Immature natural killer cell (primary cell): Measurements from ENCODE around the gene SNTG2. TPM values are rescaled to one million over a fixed set of nuclear protein-coding genes. Genes with fewer than 3 reads are reported as not detected.
"Not testable (repeated sequence)": the region's sequence is repeated elsewhere in the genome, so short reads cannot be mapped to it uniquely, and the experiment has no call there.

Experiments used
- DNase-seq, 3 donors: peaks; one replicate each; pipeline ENCODE4 v3.0.0; 2022; ENCODE audit warnings: mixed read lengths in 1 of 3
- H3K27ac Mint-ChIP-seq, 6 donors: one replicate each; pipeline ENCODE4 v1.8.0; 2020; ENCODE audit warnings: mixed read lengths in 6 of 6, mild to moderate bottlenecking in 5 of 6, inconsistent platforms in 4 of 6, moderate library complexity in 3 of 6
- H3K27me3 Mint-ChIP-seq, 3 donors: one replicate each; pipeline ENCODE4 v1.8.0; 2020 to 2021; ENCODE audit warnings: low read depth in 3 of 3, mild to moderate bottlenecking in 3 of 3, mixed read lengths in 3 of 3, moderate library complexity in 3 of 3, inconsistent platforms in 1 of 3
- H3K36me3 Mint-ChIP-seq, 3 donors: one replicate each; pipeline ENCODE4 v1.8.0; 2020; ENCODE audit warnings: mixed read lengths in 3 of 3, inconsistent platforms in 2 of 3, mild to moderate bottlenecking in 2 of 3
- H3K4me1 Mint-ChIP-seq, 2 donors: one replicate each; pipeline ENCODE4 v1.8.0; 2020; ENCODE audit warnings: inconsistent platforms in 2 of 2, mild to moderate bottlenecking in 2 of 2, mixed read lengths in 2 of 2, moderate library complexity in 1 of 2
- H3K4me3 Mint-ChIP-seq, 5 donors: one replicate each; pipeline ENCODE4 v1.8.0; 2020; ENCODE audit warnings: mild to moderate bottlenecking in 5 of 5, mixed read lengths in 5 of 5, inconsistent platforms in 3 of 5, moderate library complexity in 3 of 5
- H3K9me3 Mint-ChIP-seq, 6 donors: one replicate each; pipeline ENCODE4 v1.8.0; 2020; ENCODE audit warnings: mild to moderate bottlenecking in 6 of 6, mixed read lengths in 6 of 6, inconsistent platforms in 4 of 6, moderate library complexity in 3 of 6
- polyA plus RNA-seq, 3 donors: library from polyadenylated mRNA; unstranded; fragments of 300-500 nt; fragmentation: Illumina TruSeq; gene quantifications; one replicate each; pipeline ENCODE4 v1.2.3, GENCODE V29; 2021

Gene SNTG2
- polyA plus RNA-seq, 3 donors from 2014 or later, result not detected

DNA sequence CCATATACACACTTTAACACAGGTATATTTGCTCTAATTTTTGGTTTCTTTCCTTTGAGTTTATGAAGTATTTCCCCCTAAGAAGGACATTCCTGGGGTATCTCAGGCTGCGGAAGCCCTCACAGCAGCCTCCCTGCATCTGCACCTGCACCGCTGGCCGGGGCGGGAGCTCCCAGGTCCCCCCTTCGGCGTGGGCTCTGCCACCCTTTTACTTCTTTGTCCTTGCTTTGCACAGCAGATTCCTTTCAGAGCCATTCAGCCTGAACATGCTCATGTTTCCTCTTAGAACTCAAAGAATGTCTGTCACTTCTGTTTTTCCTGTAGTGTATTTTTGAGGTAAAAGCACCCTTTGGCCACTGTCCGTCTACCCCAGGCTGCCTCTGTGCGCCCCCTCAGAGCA, 146.5 kb downstream of the SNTG2 start:
- Mint-ChIP-seq H3K4me1 (no peaks in the 10 kb centered on the region), H3K27me3 (peaks cover 0 to 3% (median 2%) of the 10 kb centered on the region in 3 donors), H3K36me3 (no peaks in the 10 kb centered on the region), H3K27ac (no peak overlapping the region), H3K4me3 (no peak overlapping the region), H3K9me3 (no peaks in the 10 kb centered on the region)
- DNase-seq, result no peak

DNA sequence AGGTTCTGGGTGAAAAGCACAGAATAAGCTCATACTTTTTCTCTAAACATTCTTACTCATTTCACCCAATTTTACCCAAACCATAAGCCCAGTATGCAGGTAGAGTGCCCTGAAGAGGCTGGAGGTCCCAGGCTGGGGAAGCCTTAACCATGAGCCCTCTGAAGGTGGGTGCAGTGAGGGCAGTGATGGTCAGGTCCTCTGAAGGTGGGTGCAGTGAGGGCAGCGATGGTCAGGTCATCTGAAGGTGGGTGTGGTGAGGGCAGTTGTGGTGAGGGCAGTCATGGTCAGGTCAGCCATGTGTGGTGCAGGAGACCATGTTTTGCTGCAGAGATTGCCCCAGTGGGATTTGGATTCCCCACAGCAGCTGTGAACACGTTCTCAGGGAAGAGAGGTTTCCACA, 148.8 kb downstream of the SNTG2 start:
- Mint-ChIP-seq H3K4me3 (no peak overlapping the region), H3K9me3 (no peaks in the 10 kb centered on the region), H3K36me3 (no peaks in the 10 kb centered on the region), H3K27me3 (peaks cover 0 to 3% (median 2%) of the 10 kb centered on the region in 3 donors), H3K27ac (no peak overlapping the region), H3K4me1 (no peaks in the 10 kb centered on the region)
- no peak for DNase-seq

DNA sequence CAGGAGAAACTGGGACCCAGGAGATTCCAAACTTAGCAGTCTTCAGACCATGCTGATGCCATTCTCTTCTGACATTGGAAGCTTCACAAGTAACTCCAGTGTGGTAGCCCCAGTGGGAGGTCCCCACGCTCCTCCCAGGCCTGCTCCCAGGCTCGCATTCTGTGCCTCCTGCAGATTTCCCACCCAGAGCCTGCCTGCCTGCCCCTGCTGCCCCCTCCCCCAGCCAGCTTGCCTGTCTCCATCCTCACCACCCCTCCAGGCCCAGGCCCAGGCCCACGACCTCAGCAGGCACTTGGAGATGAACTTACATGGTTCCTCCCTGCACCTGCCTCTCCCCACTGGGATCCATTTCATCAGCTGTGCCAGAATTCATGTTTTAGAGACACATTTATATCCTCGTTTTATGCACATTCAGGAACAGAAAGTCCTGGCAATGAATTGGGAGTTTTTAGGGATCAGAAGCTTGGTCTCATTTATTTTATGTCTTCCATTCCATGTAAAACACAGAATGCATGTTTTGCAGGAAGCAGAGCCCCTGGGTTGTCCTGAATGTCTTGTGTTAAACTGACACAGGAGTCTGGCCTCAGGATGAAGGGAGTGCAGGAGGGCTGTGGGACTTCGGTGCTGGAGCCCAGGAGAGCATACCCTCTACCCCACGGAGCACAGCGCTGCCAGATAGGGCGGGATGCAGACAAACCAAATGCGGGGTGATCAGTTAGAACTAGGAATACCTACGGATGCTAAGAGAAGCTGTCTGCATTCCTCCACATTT, 150.5 kb downstream of the SNTG2 start:
- Mint-ChIP-seq H3K27me3 (peaks cover 0 to 2% (median 0%) of the 10 kb centered on the region in 3 donors), H3K27ac (no peak overlapping the region), H3K4me3 (no peak overlapping the region), H3K4me1 (no peaks in the 10 kb centered on the region), H3K36me3 (no peaks in the 10 kb centered on the region), H3K9me3 (no peaks in the 10 kb centered on the region)
- DNase-seq, result no peak

DNA sequence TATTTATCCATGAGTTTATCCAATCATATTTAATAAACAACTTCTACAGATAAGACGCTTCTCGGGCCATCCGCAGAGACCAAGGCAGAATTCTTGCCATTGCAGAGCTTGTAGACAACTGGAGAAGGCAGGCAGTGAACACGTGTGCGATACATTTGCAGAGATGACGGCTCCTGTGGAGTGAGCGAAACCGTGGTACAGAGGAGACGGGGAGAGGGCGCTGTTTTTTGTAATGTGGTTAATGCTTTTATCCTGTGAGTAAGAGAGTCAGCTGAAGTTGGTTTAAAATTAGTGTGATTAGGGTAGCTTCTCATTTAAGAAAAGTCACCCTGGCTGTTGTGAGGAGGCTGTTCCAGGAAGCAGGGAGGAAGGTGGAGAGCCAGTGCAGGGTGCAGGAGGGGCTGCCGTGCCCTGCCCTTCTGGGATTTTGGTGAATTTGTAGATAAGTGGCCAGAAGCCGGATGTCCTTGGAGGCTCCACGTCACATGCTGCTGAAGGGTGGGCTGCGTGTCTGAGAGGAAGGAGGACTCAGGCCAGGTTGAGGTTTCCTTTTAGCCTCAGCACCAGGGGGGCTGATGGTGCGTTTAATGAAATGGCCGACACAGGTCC, 151.4 kb downstream of the SNTG2 start:
- no peaks in the 10 kb centered on the region for H3K36me3 Mint-ChIP-seq
- no peak overlapping the region for H3K27ac Mint-ChIP-seq
- H3K4me3 Mint-ChIP-seq, result no peak overlapping the region
- no peaks in the 10 kb centered on the region for H3K4me1 Mint-ChIP-seq
- no peaks in the 10 kb centered on the region for H3K9me3 Mint-ChIP-seq
- H3K27me3 Mint-ChIP-seq, result peaks cover 0 to 2% (median 0%) of the 10 kb centered on the region in 3 donors
- DNase-seq, result no peak

DNA sequence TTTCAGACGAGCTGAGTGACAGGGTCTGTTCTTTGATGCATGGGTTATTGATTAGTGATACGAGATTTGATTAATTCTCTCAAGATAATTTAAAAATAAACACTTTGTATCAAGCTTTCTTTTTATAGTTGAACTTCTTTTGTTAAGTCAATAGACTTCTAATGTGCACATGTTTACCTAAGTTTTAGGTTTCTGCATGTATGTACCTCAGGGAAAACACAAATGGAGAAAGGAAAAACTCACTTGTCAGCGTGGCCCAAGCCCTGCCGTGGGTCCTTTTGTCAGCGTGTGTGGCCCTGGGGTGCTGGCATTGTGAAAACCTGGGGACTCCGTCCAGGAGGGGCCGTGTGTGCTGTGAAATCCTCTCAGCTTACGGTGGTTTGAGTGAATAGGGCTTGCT, 153.7 kb downstream of the SNTG2 start:
- Mint-ChIP-seq H3K9me3 (no peaks in the 10 kb centered on the region), H3K36me3 (no peaks in the 10 kb centered on the region), H3K4me1 (no peaks in the 10 kb centered on the region), H3K4me3 (no peak overlapping the region), H3K27ac (no peak overlapping the region), H3K27me3 (peaks cover 0 to 2% (median 0%) of the 10 kb centered on the region in 3 donors)
- no peak for DNase-seq

DNA sequence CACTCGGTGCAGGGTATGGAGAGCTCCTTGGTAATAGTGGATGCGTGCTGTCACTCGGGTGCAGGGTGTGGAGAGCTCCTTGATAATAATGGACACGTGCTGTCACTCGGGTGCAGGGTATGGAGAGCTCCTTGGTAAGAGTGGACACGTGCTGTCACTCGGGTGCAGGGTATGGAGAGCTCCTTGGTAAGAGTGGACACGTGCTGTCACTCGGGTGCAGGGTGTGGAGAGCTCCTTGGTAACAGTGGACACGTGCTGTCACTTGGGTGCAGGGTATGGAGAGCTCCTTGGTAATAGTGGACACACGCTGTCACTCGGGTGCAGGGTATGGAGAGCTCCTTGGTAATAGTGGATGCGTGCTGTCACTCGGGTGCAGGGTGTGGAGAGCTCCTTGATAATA, 155.7 kb downstream of the SNTG2 start:
- DNase-seq, H3K36me3 Mint-ChIP-seq, H3K27me3 Mint-ChIP-seq, H3K27ac Mint-ChIP-seq, H3K9me3 Mint-ChIP-seq, H3K4me1 Mint-ChIP-seq, H3K4me3 Mint-ChIP-seq: not testable (repeated sequence)

DNA sequence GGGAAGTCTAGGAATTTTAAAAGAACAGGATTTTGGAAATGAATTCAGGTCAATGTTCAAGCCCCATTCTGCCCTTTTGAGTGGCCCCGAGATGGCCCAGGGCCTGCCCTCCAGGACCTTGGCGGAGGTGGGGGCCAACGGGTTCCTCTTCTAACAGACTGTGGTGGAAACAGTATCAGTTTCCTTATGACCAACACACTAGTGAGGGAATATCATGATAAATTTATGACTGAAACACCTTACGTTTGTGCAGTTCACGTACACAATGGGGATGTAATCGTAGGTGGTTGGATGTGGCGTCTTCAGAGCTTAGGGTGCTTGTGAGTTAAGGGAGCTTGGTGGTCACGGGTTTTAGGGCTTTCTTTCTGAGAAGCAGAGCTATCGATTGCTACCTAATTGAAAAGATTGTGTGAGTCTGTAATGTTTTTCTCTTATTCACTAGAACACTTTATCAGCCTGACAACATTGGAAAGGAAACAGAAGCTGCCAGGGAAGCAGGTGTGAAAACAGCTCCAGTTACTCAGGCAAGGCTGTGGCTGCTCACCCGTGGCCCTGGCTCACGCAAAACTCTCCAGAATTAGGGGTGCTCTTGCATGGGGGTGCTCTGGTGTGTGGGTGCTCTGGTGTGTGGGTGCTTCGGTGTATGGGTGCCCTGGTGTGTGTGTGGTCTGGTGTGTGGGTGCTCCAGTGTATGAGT, 165.3 kb downstream of the SNTG2 start:
- no peak for DNase-seq
- Mint-ChIP-seq H3K27ac (no peak overlapping the region), H3K9me3 (peaks cover 0 to 13% (median 1%) of the 10 kb centered on the region in 6 donors)

DNA sequence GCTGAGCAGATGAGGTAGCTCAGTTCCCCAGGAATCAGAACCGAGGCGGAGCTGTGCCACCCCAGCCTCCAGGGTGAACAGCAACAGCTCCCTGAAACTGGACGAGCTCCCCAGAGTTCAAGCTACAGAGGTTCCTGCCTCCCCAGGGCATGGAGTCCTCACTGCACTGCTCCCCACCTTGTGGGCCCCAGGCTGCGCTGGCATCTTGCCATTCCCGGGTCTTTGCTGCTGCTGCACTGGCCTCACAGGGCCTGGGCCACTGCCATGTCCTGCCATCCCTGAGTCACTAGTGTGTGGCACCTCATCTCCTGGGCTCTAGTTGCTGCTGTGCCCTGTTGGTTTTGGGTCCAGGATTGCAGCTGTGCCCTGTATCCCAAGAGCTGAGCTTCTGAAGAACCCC, 166.9 kb downstream of the SNTG2 start:
- H3K4me3 Mint-ChIP-seq, result no peak overlapping the region

More for the DNA sequence above, 165.3 kb downstream of the SNTG2 start:
- H3K4me1 Mint-ChIP-seq, result no peaks in the 10 kb centered on the region
- H3K27me3 Mint-ChIP-seq, result peaks cover 0 to 4% (median 0%) of the 10 kb centered on the region in 3 donors
- no peak overlapping the region for H3K4me3 Mint-ChIP-seq
- H3K36me3 Mint-ChIP-seq, result no peaks in the 10 kb centered on the region

DNA sequence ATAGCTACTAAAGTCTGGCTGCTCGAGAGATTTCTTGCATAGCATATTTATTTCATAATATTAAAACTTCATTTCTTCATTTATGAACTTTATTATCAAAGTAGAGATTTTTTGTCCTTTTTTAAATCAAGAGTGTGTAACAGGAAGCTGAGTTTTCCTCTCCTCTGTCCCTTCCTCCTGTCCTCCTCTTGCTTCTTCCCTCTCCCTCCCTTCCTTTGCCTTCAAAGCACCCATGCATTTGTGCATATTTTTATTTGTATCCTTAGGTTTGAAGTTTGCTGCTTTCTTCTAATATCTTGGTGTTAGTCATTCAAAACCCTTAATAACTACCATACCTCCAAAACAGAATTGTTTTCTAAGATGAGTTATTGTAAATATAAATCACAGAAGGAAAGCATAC, 174.6 kb downstream of the SNTG2 start:
- Mint-ChIP-seq H3K27me3 (peaks cover 0 to 11% (median 3%) of the 10 kb centered on the region in 3 donors), H3K4me1 (no peaks in the 10 kb centered on the region), H3K4me3 (no peak overlapping the region), H3K27ac (no peak overlapping the region), H3K9me3 (no peaks in the 10 kb centered on the region), H3K36me3 (no peaks in the 10 kb centered on the region)
- no peak for DNase-seq

More for the DNA sequence above, 166.9 kb downstream of the SNTG2 start:
- peaks cover 0 to 4% (median 2%) of the 10 kb centered on the region in 3 donors for H3K27me3 Mint-ChIP-seq
- no peak for DNase-seq
- no peak overlapping the region for H3K27ac Mint-ChIP-seq
- no peaks in the 10 kb centered on the region for H3K36me3 Mint-ChIP-seq
- H3K4me1 Mint-ChIP-seq, result no peaks in the 10 kb centered on the region
- H3K9me3 Mint-ChIP-seq, result peaks cover 0 to 5% (median 0%) of the 10 kb centered on the region in 6 donors

DNA sequence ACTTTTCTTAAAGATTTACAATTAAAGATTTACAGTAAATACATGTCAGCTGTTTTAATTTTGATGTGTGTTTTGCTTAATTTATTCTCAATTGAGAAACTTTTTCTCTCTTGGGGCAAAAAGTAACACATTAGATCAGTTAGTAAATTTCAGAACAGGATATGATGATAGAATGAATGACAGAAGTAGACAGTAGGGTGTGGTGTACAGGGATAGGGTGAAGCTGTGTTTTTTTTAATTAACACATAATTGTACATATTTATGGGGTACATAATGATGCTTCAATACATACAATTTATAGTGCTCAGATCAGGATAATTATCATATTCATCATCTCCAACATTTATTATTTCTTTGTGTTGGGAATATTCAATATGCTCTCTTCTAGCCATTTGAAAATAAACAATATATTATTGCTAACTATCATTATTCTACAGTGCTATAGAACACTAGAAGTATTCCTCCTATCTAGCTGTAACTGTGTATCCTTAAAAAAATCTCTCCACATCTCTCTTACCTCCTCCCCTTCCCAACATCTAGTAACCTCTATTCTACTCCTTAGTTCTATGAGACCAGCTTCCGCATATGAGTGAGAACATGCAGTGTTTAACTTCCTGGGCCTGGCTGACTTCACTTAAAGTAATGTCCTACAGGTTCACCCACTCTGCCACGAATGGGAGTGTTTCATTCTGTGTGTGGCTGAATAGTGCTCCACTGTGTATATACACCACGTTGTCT, 175.2 kb downstream of the SNTG2 start:
- Mint-ChIP-seq H3K27ac (no peak overlapping the region), H3K4me1 (no peaks in the 10 kb centered on the region), H3K36me3 (no peaks in the 10 kb centered on the region), H3K9me3 (no peaks in the 10 kb centered on the region), H3K4me3 (no peak overlapping the region), H3K27me3 (peaks cover 0 to 11% (median 3%) of the 10 kb centered on the region in 3 donors)
- no peak for DNase-seq

DNA sequence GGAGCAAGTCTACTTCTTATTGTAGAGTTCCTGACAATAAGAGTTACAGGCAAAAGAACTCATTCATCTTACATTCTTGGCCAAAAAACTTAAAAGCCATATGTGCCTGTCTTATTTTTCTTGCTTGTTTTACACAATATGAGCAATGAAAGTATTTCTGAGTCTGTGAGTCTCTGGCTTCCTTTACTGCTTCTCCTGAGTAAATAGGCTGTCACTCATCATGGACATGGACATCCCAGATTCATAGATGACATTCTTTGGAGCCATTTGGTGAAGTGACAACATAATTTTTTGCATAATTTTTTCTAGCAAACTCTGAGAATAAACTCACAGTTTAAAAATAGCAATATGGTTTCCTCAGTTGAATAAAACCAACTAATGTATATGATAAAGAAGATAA, 179.3 kb downstream of the SNTG2 start:
- Mint-ChIP-seq H3K4me3 (no peak overlapping the region), H3K27me3 (peaks cover 3 to 11% (median 7%) of the 10 kb centered on the region in 3 donors), H3K4me1 (peaks cover 7 to 9% of the 10 kb centered on the region in 2 donors), H3K36me3 (peaks cover 0 to 3% (median 0%) of the 10 kb centered on the region in 3 donors), H3K27ac (no peak overlapping the region), H3K9me3 (no peaks in the 10 kb centered on the region)
- no peak for DNase-seq

DNA sequence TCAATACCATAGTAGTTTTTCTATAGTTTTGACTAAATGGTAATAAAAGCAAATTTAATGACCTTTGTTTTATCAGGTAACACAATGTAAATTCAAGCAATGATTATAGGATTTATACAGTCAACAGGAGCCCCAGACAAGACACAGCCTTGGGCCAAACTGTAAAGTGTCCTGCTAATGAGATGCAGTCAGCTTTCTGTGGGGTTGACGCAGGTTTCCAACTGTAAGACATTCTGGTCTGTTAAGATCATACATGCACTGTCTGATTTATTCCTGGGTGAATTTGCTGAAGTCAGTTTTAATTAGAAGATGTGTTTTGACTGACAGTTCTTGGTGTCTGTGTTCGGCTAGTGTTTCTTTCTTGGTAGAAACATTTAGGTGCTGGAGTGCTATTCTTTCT, 180.3 kb downstream of the SNTG2 start:
- H3K4me1 Mint-ChIP-seq, result peaks cover 7 to 9% of the 10 kb centered on the region in 2 donors
- H3K36me3 Mint-ChIP-seq, result peaks cover 0 to 3% (median 0%) of the 10 kb centered on the region in 3 donors
- H3K27me3 Mint-ChIP-seq, result peaks cover 4 to 11% (median 7%) of the 10 kb centered on the region in 3 donors

DNA sequence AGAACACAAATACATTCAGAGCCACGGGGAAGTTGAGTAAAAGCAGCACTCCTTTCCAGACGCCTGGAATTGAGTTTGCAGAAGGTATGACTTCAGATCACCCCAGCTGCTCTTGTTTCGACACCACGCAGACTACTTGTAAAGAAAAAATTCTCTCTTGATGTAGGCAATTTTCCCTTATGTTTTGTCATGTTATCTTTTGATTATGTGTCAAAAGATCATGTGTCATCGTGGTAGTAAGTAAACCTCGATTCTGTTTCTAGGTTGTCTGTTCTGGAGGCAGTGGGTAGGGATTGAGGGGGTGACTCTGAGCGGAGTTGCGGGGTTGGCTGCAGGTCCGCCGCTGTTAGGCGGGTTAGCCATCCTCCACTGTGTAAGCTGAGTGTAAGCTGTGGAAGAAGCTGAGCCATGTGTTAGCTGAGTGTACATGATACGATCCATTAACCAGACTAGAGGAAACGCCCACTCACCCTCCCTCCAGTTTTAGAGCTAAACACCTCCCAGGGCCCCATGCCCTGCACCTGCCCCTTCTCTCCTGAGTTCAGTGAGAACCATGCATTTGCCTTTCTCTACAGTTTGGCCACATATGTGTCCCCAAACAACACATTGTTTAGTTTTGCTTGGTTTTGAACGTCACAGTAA, 181.8 kb downstream of the SNTG2 start:
- Mint-ChIP-seq H3K4me3 (no peak overlapping the region), H3K36me3 (peaks cover 0 to 3% (median 0%) of the 10 kb centered on the region in 3 donors), H3K27ac (no peak overlapping the region), H3K9me3 (no peaks in the 10 kb centered on the region), H3K27me3 (peaks cover 3 to 13% (median 7%) of the 10 kb centered on the region in 3 donors), H3K4me1 (peaks cover 7 to 9% of the 10 kb centered on the region in 2 donors)
- no peak for DNase-seq

More for the DNA sequence above, 180.3 kb downstream of the SNTG2 start:
- H3K27ac Mint-ChIP-seq, result no peak overlapping the region
- no peaks in the 10 kb centered on the region for H3K9me3 Mint-ChIP-seq
- no peak for DNase-seq
- no peak overlapping the region for H3K4me3 Mint-ChIP-seq
